Astrocyte (in vitro differentiated cells and primary cell): Measurements from ENCODE around the gene LGALSL. TPM values are rescaled to one million over a fixed set of nuclear protein-coding genes. Genes with fewer than 3 reads are reported as not detected.

Source experiments
- DNase-seq: peaks from one replicate; pipeline ENCODE4 v3.0.0-alpha.2; 2010; ENCODE audit warnings: low read depth
- FAIRE-seq: peaks from 2 replicates; lab custom pipeline; 2011; peaks lifted over from hg19 to GRCh38; lab: Jason Lieb, UNC
- H2AFZ ChIP-seq: 2 replicates; pipeline ENCODE4 v1.6.0; 2012; ENCODE audit warnings: low read depth, low read length, inconsistent platforms
- H3K27ac ChIP-seq: 2 replicates; pipeline ENCODE4 v1.5.1; 2011; ENCODE audit warnings: low read depth, low read length, inconsistent platforms
- H3K27me3 ChIP-seq: 2 replicates; pipeline ENCODE4 v1.6.0; 2011; ENCODE audit warnings: low read length, inconsistent platforms; ENCODE audit not compliant: insufficient read depth
- H3K36me3 ChIP-seq: 2 replicates; pipeline ENCODE4 v1.5.1; 2011; ENCODE audit warnings: low read length, inconsistent platforms; ENCODE audit not compliant: insufficient read depth
- H3K4me1 ChIP-seq: 2 replicates; pipeline ENCODE4 v1.5.1; 2011; ENCODE audit warnings: low read length, inconsistent platforms; ENCODE audit not compliant: insufficient read depth
- H3K4me2 ChIP-seq: 2 replicates; pipeline ENCODE4 v1.6.0; 2012; ENCODE audit warnings: low read length, inconsistent platforms
- H3K4me3 ChIP-seq: 2 replicates; pipeline ENCODE4 v1.5.1; 2011; ENCODE audit warnings: low read depth, mild to moderate bottlenecking, low read length, inconsistent platforms; ENCODE audit not compliant: insufficient read depth
- H3K79me2 ChIP-seq: 2 replicates; pipeline ENCODE4 v1.6.0; 2012; ENCODE audit warnings: mild to moderate bottlenecking, low read length, inconsistent platforms; ENCODE audit not compliant: insufficient read depth
- H3K9ac ChIP-seq: 2 replicates; pipeline ENCODE4 v1.6.0; 2012; ENCODE audit warnings: mild to moderate bottlenecking, low read length, inconsistent platforms
- H3K9me3 ChIP-seq: 2 replicates; pipeline ENCODE4 v1.5.1; 2012; ENCODE audit warnings: low read depth, mild to moderate bottlenecking, low read length, inconsistent platforms; ENCODE audit not compliant: insufficient read depth
- H4K20me1 ChIP-seq: 2 replicates; pipeline ENCODE4 v1.6.0; 2012; ENCODE audit warnings: low read length, inconsistent platforms; ENCODE audit not compliant: insufficient read depth
- H3K27ac Mint-ChIP-seq: one replicate; pipeline ENCODE4 v1.8.0; 2021; ENCODE audit warnings: mild to moderate bottlenecking, mixed read lengths; ENCODE audit not compliant: unreplicated experiment
- H3K27me3 Mint-ChIP-seq: one replicate; pipeline ENCODE4 v1.8.0; 2021; ENCODE audit warnings: low read depth, mixed read lengths; ENCODE audit not compliant: unreplicated experiment
- H3K36me3 Mint-ChIP-seq: one replicate; pipeline ENCODE4 v1.8.0; 2021; ENCODE audit warnings: low read depth, mixed read lengths; ENCODE audit not compliant: unreplicated experiment
- H3K4me1 Mint-ChIP-seq: one replicate; pipeline ENCODE4 v1.8.0; 2021; ENCODE audit warnings: low read depth, mixed read lengths; ENCODE audit not compliant: unreplicated experiment
- H3K4me3 Mint-ChIP-seq: one replicate; pipeline ENCODE4 v1.8.0; 2021; ENCODE audit warnings: mild to moderate bottlenecking, moderate library complexity, mixed read lengths; ENCODE audit not compliant: unreplicated experiment
- H3K9me3 Mint-ChIP-seq: one replicate; pipeline ENCODE4 v1.8.0; 2021; ENCODE audit warnings: mild to moderate bottlenecking, mixed read lengths; ENCODE audit not compliant: unreplicated experiment
- CTCF ChIP-seq: IDR thresholded peaks from 2 replicates; pipeline ENCODE4 v1.5.1; 2011; ENCODE audit warnings: low read depth, mild to moderate bottlenecking, inconsistent platforms, low read length, moderate library complexity; ENCODE audit not compliant: insufficient read depth
- EZH2 ChIP-seq: IDR thresholded peaks from 2 replicates; pipeline ENCODE4 v1.6.1; 2012; ENCODE audit warnings: mild to moderate bottlenecking, low read length, inconsistent platforms; ENCODE audit not compliant: insufficient read depth
- total RNA-seq: library from RNA; stranded (reverse); gene quantifications from 2 replicates; pipeline ENCODE4 v1.2.1, GENCODE V29; 2021

LGALSL gene
- total RNA-seq, 1 donor from 2014 or later: 14.0 TPM

DNA sequence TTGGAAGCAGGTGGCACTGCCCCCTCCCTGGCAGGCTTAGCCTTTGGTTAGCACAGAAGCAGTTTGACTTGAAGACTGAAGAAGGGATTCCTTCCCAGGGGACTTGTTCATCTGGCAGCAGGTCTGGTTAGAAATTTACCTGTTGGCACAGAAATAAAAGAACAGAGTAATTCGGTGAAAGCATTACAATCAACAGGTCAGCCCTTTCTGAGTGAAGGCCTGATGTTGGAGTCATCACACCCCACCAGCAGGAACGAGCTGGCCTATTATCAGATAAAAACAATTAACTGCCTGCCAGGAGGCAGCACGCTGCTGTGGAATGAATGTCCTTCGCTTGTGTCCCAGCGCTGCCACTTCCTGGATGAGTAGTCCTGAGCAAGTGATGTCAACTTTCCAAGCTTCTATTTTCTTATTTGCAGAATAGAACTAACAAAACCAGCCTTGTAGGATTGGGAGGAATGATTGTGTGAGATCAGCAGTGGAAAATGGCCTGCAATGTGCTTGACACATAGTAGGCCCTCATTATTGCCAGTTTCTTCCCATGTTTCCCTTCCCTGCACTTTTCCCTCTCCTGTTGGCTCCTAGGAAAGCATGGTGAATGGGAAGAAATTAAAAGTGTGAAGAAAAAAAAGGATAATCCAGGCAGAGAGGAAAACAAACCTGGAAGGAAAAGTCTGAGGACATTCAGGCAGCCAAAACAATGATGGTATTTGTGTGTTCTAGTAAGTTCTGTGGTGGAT lies 29.0 kb downstream of the LGALSL start:
- Histone ChIP-seq H3K36me3 (no peaks in the 10 kb centered on the region), H3K79me2 (no peaks in the 10 kb centered on the region), H3K9me3 (no peaks in the 10 kb centered on the region), H3K4me3 (no peak overlapping the region), H3K4me2 (no peak overlapping the region), H4K20me1 (no peaks in the 10 kb centered on the region), H3K4me1 (peaks cover 5% of the 10 kb centered on the region), H2AFZ (no peak overlapping the region), H3K9ac (no peak overlapping the region), H3K27ac (no peak overlapping the region), H3K27me3 (peaks cover 47% of the 10 kb centered on the region)
- no peak overlapping the region for H3K4me3 Mint-ChIP-seq
- H3K4me1 Mint-ChIP-seq: peaks cover 8% of the 10 kb centered on the region
- no peaks in the 10 kb centered on the region for H3K9me3 Mint-ChIP-seq
- no peaks in the 10 kb centered on the region for H3K36me3 Mint-ChIP-seq
- peaks cover 22% of the 10 kb centered on the region for H3K27me3 Mint-ChIP-seq
- FAIRE-seq: no peak
- DNase-seq: peak; percentile 18
- H3K27ac Mint-ChIP-seq: no peak overlapping the region
- no peak for TF ChIP-seq EZH2
- no peak for TF ChIP-seq CTCF

GRCh38 chr2:64485331-64485730 lies 31.4 kb downstream of the LGALSL start:
- Mint-ChIP-seq H3K27ac (no peak overlapping the region), H3K27me3 (peaks cover 20% of the 10 kb centered on the region), H3K4me3 (no peak overlapping the region), H3K4me1 (peaks cover 3% of the 10 kb centered on the region), H3K36me3 (no peaks in the 10 kb centered on the region), H3K9me3 (no peaks in the 10 kb centered on the region)
- H3K9me3 ChIP-seq: no peaks in the 10 kb centered on the region
- H3K36me3 ChIP-seq: no peaks in the 10 kb centered on the region
- H4K20me1 ChIP-seq: no peaks in the 10 kb centered on the region
- no peak overlapping the region for H3K4me3 ChIP-seq
- FAIRE-seq: no peak
- no peak overlapping the region for H2AFZ ChIP-seq
- H3K4me1 ChIP-seq: peaks cover 5% of the 10 kb centered on the region
- H3K9ac ChIP-seq: no peak overlapping the region
- no peak for TF ChIP-seq EZH2
- no peak for TF ChIP-seq CTCF
- DNase-seq: no peak
- H3K27ac ChIP-seq: no peak overlapping the region
- H3K27me3 ChIP-seq: peaks cover 52% of the 10 kb centered on the region
- H3K79me2 ChIP-seq: no peaks in the 10 kb centered on the region
- no peak overlapping the region for H3K4me2 ChIP-seq

DNA sequence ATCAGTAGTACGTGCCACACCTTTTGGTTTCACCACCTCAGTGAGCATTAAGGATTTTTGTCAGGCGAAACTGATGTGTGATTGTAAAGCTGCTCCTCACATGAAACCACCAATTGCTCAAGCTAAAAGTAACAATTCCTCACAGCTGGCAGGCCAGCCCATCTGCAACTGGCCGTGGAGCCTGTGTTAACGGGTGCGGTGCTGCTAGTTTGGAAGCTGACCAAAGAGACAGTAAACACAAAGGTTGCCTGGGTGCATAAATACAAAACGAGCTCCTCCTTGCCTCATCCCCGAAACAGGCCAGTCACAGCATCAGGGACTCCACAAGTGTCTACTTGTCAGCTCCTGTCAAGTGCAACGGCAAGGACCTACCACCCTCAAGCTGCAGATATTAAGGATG lies 32.0 kb downstream of the LGALSL start:
- no peak overlapping the region for H3K27ac Mint-ChIP-seq
- FAIRE-seq: no peak

More for the DNA sequence above, 32.0 kb downstream of the LGALSL start:
- H3K27ac ChIP-seq: no peak overlapping the region
- no peak overlapping the region for H3K4me3 Mint-ChIP-seq
- no peak for TF ChIP-seq CTCF
- TF ChIP-seq EZH2: no peak
- peaks cover 49% of the 10 kb centered on the region for H3K27me3 ChIP-seq
- H3K4me3 ChIP-seq: no peak overlapping the region
- H3K36me3 Mint-ChIP-seq: no peaks in the 10 kb centered on the region
- DNase-seq: no peak
- no peak overlapping the region for H2AFZ ChIP-seq
- H3K79me2 ChIP-seq: no peaks in the 10 kb centered on the region
- H3K9me3 Mint-ChIP-seq: no peaks in the 10 kb centered on the region
- H3K4me1 ChIP-seq: peaks cover 5% of the 10 kb centered on the region
- no peak overlapping the region for H3K4me2 ChIP-seq
- peaks cover 17% of the 10 kb centered on the region for H3K27me3 Mint-ChIP-seq
- H3K9ac ChIP-seq: no peak overlapping the region
- H3K36me3 ChIP-seq: no peaks in the 10 kb centered on the region
- H4K20me1 ChIP-seq: no peaks in the 10 kb centered on the region
- H3K9me3 ChIP-seq: no peaks in the 10 kb centered on the region
- H3K4me1 Mint-ChIP-seq: peaks cover 3% of the 10 kb centered on the region
